HUES64 (cell line): ENCODE data around the gene GRHL3.

Experiments
- H3K27ac ChIP-seq: 2 replicates; pipeline ENCODE4 v1.7.0; 2013; ENCODE audit warnings: low read depth, low read length, inconsistent platforms
- H3K27me3 ChIP-seq: 2 replicates; pipeline ENCODE4 v1.6.1; 2013; ENCODE audit warnings: mild to moderate bottlenecking, low read length; ENCODE audit not compliant: insufficient read depth
- H3K36me3 ChIP-seq: 2 replicates; pipeline ENCODE4 v1.6.1; 2013; ENCODE audit warnings: mild to moderate bottlenecking, low read length; ENCODE audit not compliant: insufficient read depth
- H3K4me1 ChIP-seq: 2 replicates; pipeline ENCODE4 v1.6.1; 2013; ENCODE audit warnings: mild to moderate bottlenecking, low read length, moderate library complexity; ENCODE audit not compliant: insufficient read depth
- H3K4me3 ChIP-seq: 2 replicates; pipeline ENCODE4 v1.5.1; 2013; ENCODE audit warnings: mild to moderate bottlenecking, low read length, moderate library complexity
- H3K9ac ChIP-seq: 2 replicates; pipeline ENCODE4 v1.6.1; 2013; ENCODE audit warnings: mild to moderate bottlenecking, low read depth, low read length
- H3K9me3 ChIP-seq: 2 replicates; pipeline ENCODE4 v1.6.1; 2013; ENCODE audit warnings: low read depth, low read length; ENCODE audit not compliant: insufficient read depth
- WGBS: fragments of 150-250, 120-280 bp; methylation state at CpG from one replicate; pipeline ENCODE4 v1.1.7; 2013; ENCODE audit warnings: missing lambda C conversion rate; 5-methylcytosine and 5-hydroxymethylcytosine counted together

Gene GRHL3

DNA sequence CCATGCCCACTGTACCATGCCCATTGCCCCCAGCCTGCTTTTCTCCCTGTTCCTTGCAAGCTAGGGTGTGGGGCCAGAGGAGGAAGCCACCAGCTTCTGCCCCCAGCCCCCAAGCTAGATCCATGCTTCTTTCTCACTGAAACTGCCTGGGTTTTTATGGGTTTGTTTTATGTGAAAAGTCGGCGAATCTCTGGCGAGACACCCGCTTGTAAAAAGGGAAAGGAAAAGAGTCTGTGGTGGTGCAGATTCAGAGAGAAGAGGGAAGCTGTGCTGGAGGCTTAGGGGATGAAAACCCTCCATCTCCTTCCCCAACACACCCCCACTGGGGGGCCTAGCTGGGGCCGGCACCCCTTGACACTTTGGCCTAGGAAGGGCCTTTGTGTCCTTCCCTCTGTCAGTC lies 26.2 kb downstream of the GRHL3 start:
- WGBS = 94% methylated on average over 5 of the region's 5 CpGs
- H3K36me3 ChIP-seq = no peaks in the 10 kb centered on the region; the same call in 1 of the 2 replicates
- no peaks in the 10 kb centered on the region for H3K27me3 ChIP-seq
- no peak overlapping the region for H3K4me3 ChIP-seq
- no peak overlapping the region for H3K9ac ChIP-seq
- peaks cover 11% of the 10 kb centered on the region for H3K4me1 ChIP-seq
- H3K27ac ChIP-seq = no peak overlapping the region
- H3K9me3 ChIP-seq = no peaks in the 10 kb centered on the region

DNA sequence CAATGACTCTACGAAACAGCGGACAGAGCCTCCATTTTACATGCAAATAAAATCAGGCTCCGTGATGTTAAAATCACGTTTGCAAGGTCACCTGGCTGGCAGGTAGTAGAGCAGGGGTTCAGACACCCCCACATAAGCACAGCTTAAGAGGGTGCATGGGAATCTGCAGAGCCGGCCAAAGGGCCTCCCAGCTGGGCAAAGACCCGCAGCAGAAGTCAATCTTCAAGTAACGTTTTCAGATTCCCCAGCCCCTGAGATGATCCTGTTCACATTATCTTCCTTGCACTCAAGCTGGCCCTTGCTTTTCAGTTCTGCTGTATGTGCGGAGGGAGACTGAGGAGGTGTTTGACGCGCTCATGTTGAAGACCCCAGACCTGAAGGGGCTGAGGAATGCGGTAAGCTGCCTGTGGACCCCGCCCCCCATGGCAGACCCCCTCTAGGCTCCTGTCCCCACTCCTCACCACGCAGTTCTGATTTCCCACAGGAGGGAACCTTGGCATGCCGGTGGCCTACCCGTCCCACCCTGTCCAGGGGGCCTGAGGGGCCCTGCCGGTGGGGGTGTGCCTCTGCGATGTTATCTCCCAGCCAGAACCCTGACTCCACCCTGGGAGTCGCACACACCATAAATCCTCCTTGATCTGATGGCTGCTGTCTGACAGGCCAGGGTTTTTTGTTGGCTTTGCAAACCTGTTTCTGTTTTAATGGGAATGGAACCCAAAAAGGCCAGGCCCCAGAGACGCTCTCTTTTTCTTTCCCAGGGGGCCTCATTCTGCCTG lies 28.2 kb downstream of the GRHL3 start:
- Histone ChIP-seq H3K4me3 (no peak overlapping the region), H3K27me3 (no peaks in the 10 kb centered on the region), H3K9me3 (no peaks in the 10 kb centered on the region), H3K27ac (no peak overlapping the region), H3K9ac (no peak overlapping the region), H3K4me1 (no peaks in the 10 kb centered on the region; the same call in 1 of the 2 replicates), H3K36me3 (no peaks in the 10 kb centered on the region; the same call in 1 of the 2 replicates)
- WGBS = 92% methylated on average over 19 of the region's 19 CpGs

- Histone ChIP-seq H3K36me3 (no peaks in the 10 kb centered on the region; the same call in 1 of the 2 replicates), H3K27ac (no peak overlapping the region), H3K4me1 (no peaks in the 10 kb centered on the region), H3K9ac (no peak overlapping the region), H3K4me3 (no peak overlapping the region), H3K27me3 (no peaks in the 10 kb centered on the region), H3K9me3 (no peaks in the 10 kb centered on the region)
- 91% methylated on average over 10 of the region's 10 CpGs for WGBS
These were observed 29.0 kb downstream of the GRHL3 start for GRCh38 chr1:24348196-24348595.

DNA sequence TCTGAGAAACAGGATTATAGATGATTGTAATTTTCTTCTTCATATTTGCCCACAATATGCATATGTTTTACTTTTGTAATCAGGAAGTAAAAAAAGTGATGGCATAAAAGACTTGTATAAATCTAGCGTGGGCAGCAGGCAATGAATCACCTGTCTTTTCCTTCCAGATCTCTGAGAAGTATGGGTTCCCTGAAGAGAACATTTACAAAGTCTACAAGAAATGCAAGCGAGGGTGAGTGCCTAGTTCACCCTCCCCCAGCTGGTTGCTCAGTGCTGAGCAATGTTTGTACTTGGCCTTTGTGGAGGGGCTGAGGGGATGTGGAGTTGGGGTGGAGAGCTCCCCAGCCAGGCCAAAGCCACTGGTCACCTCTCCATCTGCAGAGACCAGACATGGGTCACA lies 30.7 kb downstream of the GRHL3 start:
- Histone ChIP-seq H3K36me3 (no peaks in the 10 kb centered on the region; the same call in 1 of the 2 replicates), H3K27me3 (no peaks in the 10 kb centered on the region), H3K4me1 (no peaks in the 10 kb centered on the region), H3K27ac (no peak overlapping the region), H3K4me3 (no peak overlapping the region), H3K9me3 (no peaks in the 10 kb centered on the region), H3K9ac (no peak overlapping the region)
- 93% methylated on average over 2 of the region's 2 CpGs for WGBS

DNA sequence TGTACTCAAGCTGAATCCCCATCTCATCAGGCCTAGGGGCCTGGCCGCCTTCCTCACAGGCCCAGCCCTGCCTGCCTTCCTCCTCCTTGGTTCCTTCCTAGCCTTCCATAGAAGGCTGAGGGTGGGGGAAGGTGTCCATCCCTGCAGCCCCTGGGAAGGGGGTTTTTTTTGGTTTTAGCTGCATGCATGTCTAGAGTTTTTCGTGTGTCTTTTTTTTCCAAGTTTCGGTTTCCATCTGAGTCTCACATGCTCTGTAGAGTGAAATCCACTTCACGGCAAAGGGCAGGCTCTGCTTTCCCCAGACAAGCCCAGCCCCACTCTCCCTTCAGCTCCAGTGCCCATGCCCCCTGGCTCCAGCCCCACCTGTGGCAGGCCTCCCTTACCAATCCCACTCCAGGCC lies 32.1 kb downstream of the GRHL3 start:
- Histone ChIP-seq H3K36me3 (no peaks in the 10 kb centered on the region; the same call in 1 of the 2 replicates), H3K4me3 (no peak overlapping the region), H3K9me3 (no peaks in the 10 kb centered on the region), H3K27me3 (no peaks in the 10 kb centered on the region), H3K27ac (no peak overlapping the region), H3K9ac (no peak overlapping the region), H3K4me1 (no peaks in the 10 kb centered on the region)
- WGBS = 91% methylated on average over 4 of the region's 4 CpGs

- Histone ChIP-seq H3K9ac (no peak overlapping the region), H3K4me3 (no peak overlapping the region), H3K27ac (no peak overlapping the region), H3K4me1 (no peaks in the 10 kb centered on the region), H3K27me3 (no peaks in the 10 kb centered on the region), H3K9me3 (no peaks in the 10 kb centered on the region), H3K36me3 (no peaks in the 10 kb centered on the region; the same call in 1 of the 2 replicates)
- WGBS = 97% methylated on average over 7 of the region's 7 CpGs
These were observed 32.9 kb downstream of the GRHL3 start for GRCh38 chr1:24351918-24352627.

DNA sequence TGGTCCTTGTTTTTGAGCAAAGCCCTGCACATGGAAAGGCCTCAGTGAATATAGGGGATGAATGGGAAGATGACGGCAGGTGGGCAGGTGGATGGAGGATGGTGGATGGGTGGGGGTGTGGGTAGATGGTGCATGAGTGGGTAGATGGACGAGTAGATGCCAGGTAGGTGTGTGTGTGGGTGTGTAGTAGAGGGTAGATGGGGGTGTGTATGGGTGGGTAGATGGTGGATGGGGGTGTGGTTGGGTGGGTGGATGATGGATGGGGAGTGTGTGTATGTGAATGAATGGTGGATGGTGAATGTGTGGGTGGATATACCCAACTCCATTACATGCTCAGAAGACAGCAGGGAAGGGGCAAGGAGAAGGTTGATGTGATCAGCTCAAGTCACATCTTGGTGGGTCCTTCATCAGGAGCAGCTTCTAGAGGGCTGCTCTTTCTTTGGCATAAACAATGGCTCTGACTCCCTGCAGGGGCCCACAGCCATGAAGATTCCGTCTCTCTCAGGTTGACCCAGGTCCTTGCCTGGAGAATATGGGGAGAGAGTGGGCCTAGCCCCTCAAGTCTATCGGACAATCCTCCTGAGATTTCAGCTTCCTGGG lies 34.2 kb downstream of the GRHL3 start:
- H3K4me1 ChIP-seq = no peaks in the 10 kb centered on the region
- H3K4me3 ChIP-seq = no peak overlapping the region
- 93% methylated on average over 4 of the region's 4 CpGs for WGBS
- H3K27ac ChIP-seq = no peak overlapping the region
- no peaks in the 10 kb centered on the region for H3K9me3 ChIP-seq
- H3K9ac ChIP-seq = no peak overlapping the region
- H3K36me3 ChIP-seq = peaks cover 4% of the 10 kb centered on the region
- H3K27me3 ChIP-seq = no peaks in the 10 kb centered on the region

GRCh38 chr1:24355466-24355865 lies 36.3 kb downstream of the GRHL3 start:
- H3K4me1 ChIP-seq = no peaks in the 10 kb centered on the region
- no peaks in the 10 kb centered on the region for H3K27me3 ChIP-seq
- no peak overlapping the region for H3K4me3 ChIP-seq
- peaks cover 4% of the 10 kb centered on the region; the same call in 1 of the 2 replicates for H3K36me3 ChIP-seq
- H3K9ac ChIP-seq = no peak overlapping the region
- WGBS = 95% methylated on average over 3 of the region's 3 CpGs
- H3K27ac ChIP-seq = no peak overlapping the region
- H3K9me3 ChIP-seq = no peaks in the 10 kb centered on the region

DNA sequence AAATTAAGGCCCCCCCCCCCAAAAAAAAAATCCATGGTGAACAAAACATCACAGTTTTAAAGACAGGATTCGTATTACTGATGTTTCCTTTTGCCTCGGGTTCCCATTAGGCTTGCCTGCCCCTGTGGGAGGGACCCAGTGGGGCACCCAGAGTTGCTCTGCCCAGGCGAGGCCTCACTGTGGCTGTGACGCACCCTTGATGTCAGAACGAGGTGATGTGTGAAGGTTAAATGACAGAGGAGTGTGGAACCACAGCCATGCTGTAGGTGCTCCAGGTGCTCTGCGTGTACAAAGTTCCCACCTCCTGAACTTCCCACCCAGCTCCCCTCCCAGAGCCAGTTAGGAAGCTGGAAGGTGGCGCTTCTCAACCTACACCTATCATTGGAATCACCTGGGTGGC lies 37.9 kb downstream of the GRHL3 start:
- Histone ChIP-seq H3K9me3 (no peaks in the 10 kb centered on the region), H3K4me3 (no peak overlapping the region), H3K4me1 (no peaks in the 10 kb centered on the region), H3K27me3 (no peaks in the 10 kb centered on the region), H3K27ac (no peak overlapping the region), H3K36me3 (peaks cover 4% of the 10 kb centered on the region; the same call in 1 of the 2 replicates), H3K9ac (no peak overlapping the region)
- 92% methylated on average over 7 of the region's 7 CpGs for WGBS

DNA sequence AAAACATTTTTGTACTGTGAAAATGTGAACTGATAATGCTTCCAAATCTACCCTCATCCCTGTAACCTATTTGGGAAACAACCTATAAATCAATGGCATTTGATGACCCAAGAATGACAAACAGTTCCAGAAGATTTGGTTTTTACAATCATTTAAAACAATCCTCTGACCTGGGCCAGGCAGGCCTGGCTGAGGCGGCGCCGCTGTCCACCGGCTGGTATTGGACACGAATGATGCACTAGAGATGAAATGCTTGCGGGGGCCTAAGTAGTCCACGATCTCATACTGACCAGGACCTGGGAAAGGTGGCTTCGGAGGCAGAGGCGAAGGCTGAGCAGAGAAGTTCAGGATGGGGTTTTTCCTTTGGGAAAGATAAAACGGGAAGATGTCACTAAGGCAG lies 41.5 kb downstream of the GRHL3 start:
- Histone ChIP-seq H3K4me1 (peaks cover 7% of the 10 kb centered on the region; the same call in 1 of the 2 replicates), H3K27ac (no peak overlapping the region), H3K36me3 (peaks cover 4% of the 10 kb centered on the region; the same call in 1 of the 2 replicates), H3K27me3 (no peaks in the 10 kb centered on the region), H3K4me3 (no peak overlapping the region), H3K9me3 (no peaks in the 10 kb centered on the region), H3K9ac (no peak overlapping the region)
- WGBS = 95% methylated on average over 10 of the region's 10 CpGs

GRCh38 chr1:24361811-24362210 lies 42.7 kb downstream of the GRHL3 start:
- no peaks in the 10 kb centered on the region for H3K27me3 ChIP-seq
- peaks cover 4% of the 10 kb centered on the region; the same call in 1 of the 2 replicates for H3K36me3 ChIP-seq
- no peaks in the 10 kb centered on the region for H3K9me3 ChIP-seq
- no peak overlapping the region for H3K27ac ChIP-seq
- H3K4me1 ChIP-seq = peaks cover 7% of the 10 kb centered on the region; the same call in 1 of the 2 replicates
- no peak overlapping the region for H3K4me3 ChIP-seq
- no peak overlapping the region for H3K9ac ChIP-seq
- WGBS = 94% methylated on average over 3 of the region's 3 CpGs
